Activated T-helper 2 cell treated with anti-CD3 and anti-CD28 coated beads, Interferon-gamma antibody, Interleukin-2, Interleukin-4, amounts not matched to agents 10 μg/mL and 5 μg/mL and 100 μg/mL, durations not matched to agents 14 hours and 24 hours and 36 hours (primary cell): ENCODE results near the gene MYOZ1. TPM values are rescaled to one million over a fixed set of nuclear protein-coding genes. Genes with fewer than 3 reads are reported as not detected.

Experiments
- DNase-seq: peaks from one replicate; pipeline ENCODE4 v3.0.0; 2021; ENCODE audit warnings: low spot score
- H3K27ac Mint-ChIP-seq: one replicate; pipeline ENCODE4 v1.8.0; 2021; ENCODE audit warnings: mixed read lengths
- H3K27me3 Mint-ChIP-seq: one replicate; pipeline ENCODE4 v1.8.0; 2021; ENCODE audit warnings: low read depth, mixed read lengths
- H3K36me3 Mint-ChIP-seq: one replicate; pipeline ENCODE4 v1.8.0; 2021; ENCODE audit warnings: low read depth, mixed read lengths
- H3K4me1 Mint-ChIP-seq: one replicate; pipeline ENCODE4 v1.8.0; 2021; ENCODE audit warnings: low read depth, mixed read lengths
- H3K4me3 Mint-ChIP-seq: one replicate; pipeline ENCODE4 v1.8.0; 2021; ENCODE audit warnings: low read depth, mild to moderate bottlenecking, moderate library complexity, mixed read lengths
- H3K9me3 Mint-ChIP-seq: one replicate; pipeline ENCODE4 v1.8.0; 2021; ENCODE audit warnings: mixed read lengths
- intact Hi-C: fragments of 100-400 bp; cut with micrococcal nuclease; formaldehyde crosslinking; loops from one replicate; pipeline ENCODE4 v1.15.1; 2023
- total RNA-seq: library from RNA; stranded (reverse); gene quantifications from 2 replicates; pipeline ENCODE4 v1.2.3, GENCODE V29; 2022

The MYOZ1 gene
- total RNA-seq, 1 donor from 2014 or later: not detected

DNA sequence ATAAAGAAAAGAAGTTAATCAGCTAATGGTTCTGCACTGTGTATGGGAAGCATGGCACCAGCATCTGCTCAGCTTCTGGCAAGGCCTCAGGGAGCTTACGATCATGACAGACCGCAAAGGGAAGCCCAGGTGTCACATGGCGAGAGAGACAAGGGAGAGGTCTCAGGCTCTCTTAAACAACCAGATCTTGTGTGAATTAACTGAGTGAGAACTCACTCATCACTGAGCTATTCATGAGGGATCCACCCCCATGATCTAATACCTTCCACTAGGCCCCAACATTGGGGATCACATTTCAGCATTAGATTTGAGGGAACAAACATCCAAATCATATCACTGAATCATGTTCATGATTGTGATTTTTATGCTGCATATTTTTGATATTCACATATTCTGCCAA lies 55.9 kb downstream of the MYOZ1 start:
- Mint-ChIP-seq H3K27ac (no peak overlapping the region), H3K27me3 (peaks cover 9% of the 10 kb centered on the region), H3K9me3 (no peaks in the 10 kb centered on the region), H3K4me1 (peaks cover 2% of the 10 kb centered on the region), H3K4me3 (no peak overlapping the region), H3K36me3 (no peaks in the 10 kb centered on the region)
- DNase-seq: no peak
- intact Hi-C loops: no loop called here

DNA sequence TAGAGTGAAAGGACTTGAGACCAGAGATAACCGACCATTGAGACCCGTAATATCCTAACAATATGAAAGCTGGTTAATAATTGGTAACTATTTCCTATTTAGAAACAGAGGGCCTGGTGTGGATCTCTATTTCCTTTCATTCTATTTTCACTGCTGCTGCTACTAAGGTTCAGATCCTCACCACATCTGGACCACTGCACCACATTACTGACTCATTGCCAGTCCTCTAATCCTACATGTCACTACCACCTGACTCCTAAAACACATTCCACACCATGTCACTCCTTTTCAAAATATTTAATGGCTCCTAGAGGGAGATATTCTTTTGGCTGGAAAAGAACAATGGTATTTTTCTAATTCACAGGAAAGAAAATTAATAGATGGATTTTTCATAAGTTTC lies 56.5 kb downstream of the MYOZ1 start:
- peaks cover 9% of the 10 kb centered on the region for H3K27me3 Mint-ChIP-seq
- peaks cover 2% of the 10 kb centered on the region for H3K4me1 Mint-ChIP-seq
- intact Hi-C loops: no loop called here
- no peak for DNase-seq
- H3K36me3 Mint-ChIP-seq: no peaks in the 10 kb centered on the region
- no peak overlapping the region for H3K27ac Mint-ChIP-seq
- no peak overlapping the region for H3K4me3 Mint-ChIP-seq
- H3K9me3 Mint-ChIP-seq: no peaks in the 10 kb centered on the region

GRCh38 chr10:73581918-73582317 lies 59.4 kb downstream of the MYOZ1 start:
- Mint-ChIP-seq H3K27me3 (peaks cover 8% of the 10 kb centered on the region), H3K36me3 (no peaks in the 10 kb centered on the region), H3K27ac (no peak overlapping the region), H3K4me3 (no peak overlapping the region), H3K9me3 (no peaks in the 10 kb centered on the region), H3K4me1 (peaks cover 2% of the 10 kb centered on the region)
- DNase-seq: no peak
- intact Hi-C loops: no loop called here

Other genes starting within 250 kb of the MYOZ1 start
- gene ANXA7, start 227.4 kb downstream of the MYOZ1 start, total RNA-seq: 173 and 174 TPM in 2 replicates
- gene MSS51, start 207.9 kb downstream of the MYOZ1 start, total RNA-seq: 2.6 and 3.3 TPM in 2 replicates
- gene PPP3CB, start 145.4 kb downstream of the MYOZ1 start, total RNA-seq: 45.4 and 46.0 TPM in 2 replicates
- gene USP54, start 50.1 kb downstream of the MYOZ1 start, total RNA-seq: 5.4 and 5.7 TPM in 2 replicates
- gene SYNPO2L, start 14.6 kb upstream of the MYOZ1 start, total RNA-seq: 0.05 TPM in 1 of 2 replicates, not detected in the other
- 18.2 and 18.8 TPM in 2 replicates for gene AGAP5, start 56.6 kb upstream of the MYOZ1 start, total RNA-seq
- gene SEC24C, start 102.9 kb upstream of the MYOZ1 start, total RNA-seq: 119 TPM in 2 replicates
- 33.0 and 35.2 TPM in 2 replicates for gene CHCHD1, start 140.6 kb upstream of the MYOZ1 start, total RNA-seq
- gene ZSWIM8, start 144.1 kb upstream of the MYOZ1 start, total RNA-seq: 50.0 and 55.3 TPM in 2 replicates
- 46.5 and 46.9 TPM in 2 replicates for gene NDST2, start 170.1 kb upstream of the MYOZ1 start, total RNA-seq
- gene CAMK2G, start 233.1 kb upstream of the MYOZ1 start, total RNA-seq: 25.8 and 26.4 TPM in 2 replicates